HG03469 (cell line): ENCODE data around the gene POLR2E.
"Not testable (repeated sequence)": the region's sequence is repeated elsewhere in the genome, so short reads cannot be mapped to it uniquely, and the experiment has no call there.

ENCODE experiments used
- ATAC-seq: cut with Tn5 transposase; IDR thresholded peaks from one replicate; pipeline ENCODE4 v1.9.1; 2021; ENCODE audit warnings: mild to moderate bottlenecking, moderate library complexity, moderate number of reproducible peaks; ENCODE audit not compliant: unreplicated experiment

The POLR2E gene

DNA sequence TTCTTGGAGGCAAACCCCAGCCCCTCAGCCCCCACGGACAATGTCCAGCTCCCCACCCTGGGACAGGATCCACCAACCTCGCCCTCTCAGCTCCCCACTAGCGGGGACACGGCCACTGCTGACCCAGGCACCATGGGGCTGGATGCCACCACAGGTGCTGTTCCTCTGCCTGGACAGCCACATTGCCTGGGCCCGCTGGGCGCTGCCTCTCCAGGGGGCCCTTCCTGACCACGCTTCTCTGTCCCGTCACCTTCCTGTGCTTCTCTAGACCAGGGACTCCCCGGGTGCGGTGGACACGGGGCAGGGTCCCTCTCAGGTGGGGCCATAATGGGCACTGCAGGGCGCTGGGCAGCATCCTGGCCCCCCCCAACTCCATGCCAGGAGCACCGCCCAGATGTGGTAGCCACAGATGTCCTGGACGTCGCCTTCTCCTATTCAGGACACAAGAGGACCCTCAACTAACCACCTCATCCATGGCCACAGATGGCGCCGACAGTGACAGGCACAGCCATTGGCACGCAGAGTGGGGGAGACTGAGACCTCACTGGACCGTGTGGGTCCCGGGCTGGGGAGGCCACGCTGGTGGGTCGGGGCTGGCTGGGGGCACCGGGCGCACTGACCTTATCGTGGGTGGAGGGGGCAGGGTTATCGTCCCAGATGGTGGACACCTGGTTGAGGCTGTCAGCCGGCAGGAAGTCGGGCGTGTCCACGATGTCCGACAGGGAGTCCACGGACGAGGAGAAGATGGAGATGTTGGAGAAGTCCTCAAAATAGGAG is 32.0 kb upstream of the POLR2E start:
- no peak for ATAC-seq

GRCh38 chr19:1125601-1126467 is 30.7 kb upstream of the POLR2E start:
- ATAC-seq, result no peak

DNA sequence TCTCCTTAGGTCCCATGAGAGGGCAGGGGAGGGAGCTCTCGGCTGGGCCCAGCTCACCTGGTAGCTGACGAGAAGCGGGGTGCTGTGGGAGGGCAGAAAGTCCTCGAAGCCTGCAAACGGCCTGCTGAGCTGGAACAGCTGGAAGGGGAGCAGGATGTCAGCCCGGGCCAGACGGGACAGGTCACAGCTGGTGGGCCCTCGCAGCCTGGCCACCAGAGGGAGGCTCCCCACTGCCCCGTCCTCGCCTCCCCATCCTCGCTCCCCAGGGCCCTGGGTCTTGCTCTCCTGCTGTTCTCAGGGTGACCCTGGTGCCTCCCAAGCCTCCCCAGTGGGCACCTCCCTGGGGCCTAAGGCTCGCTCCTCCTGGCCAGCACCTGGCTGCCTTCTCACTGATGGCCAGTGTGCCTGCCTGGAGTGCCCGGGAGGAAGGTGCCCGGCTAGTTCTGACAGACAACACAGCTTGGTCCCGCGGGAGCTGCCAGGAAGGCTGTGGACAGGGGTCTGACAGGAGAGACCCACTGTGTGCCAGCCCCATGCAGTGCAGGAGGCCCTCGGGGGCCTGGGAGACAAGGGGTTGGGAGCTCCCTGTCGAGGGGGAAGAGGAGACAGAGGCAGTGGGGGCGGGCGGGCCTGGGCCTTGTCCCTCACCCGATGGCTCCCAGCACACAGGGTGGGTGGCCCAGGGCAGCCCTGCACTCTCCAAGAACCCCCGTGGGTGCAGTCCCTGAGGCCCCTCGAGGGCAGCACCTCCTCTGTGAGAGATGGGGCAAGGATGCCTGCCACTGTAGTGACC is 28.9 kb upstream of the POLR2E start:
- ATAC-seq, result no peak

DNA sequence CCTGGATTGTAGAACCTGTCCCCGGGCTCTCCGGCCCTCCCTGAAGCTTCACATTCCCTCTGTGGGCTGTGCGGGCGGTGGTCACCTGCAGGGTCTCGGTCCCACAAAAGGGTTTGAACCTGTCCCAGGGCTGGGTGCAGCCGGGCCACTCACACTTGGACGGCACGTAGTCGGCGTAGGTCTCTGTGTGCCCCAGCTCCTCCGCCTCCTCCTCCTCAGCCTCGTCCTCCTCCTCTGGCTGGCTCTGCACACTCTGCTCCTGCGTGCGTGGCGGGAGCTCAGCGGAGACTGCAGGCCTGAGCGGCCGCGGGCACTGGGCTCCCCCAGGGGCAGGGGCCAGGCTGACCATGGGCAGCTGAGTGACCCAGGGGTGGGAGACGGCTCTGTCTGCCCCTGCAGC is 28.2 kb upstream of the POLR2E start:
- no peak for ATAC-seq

DNA sequence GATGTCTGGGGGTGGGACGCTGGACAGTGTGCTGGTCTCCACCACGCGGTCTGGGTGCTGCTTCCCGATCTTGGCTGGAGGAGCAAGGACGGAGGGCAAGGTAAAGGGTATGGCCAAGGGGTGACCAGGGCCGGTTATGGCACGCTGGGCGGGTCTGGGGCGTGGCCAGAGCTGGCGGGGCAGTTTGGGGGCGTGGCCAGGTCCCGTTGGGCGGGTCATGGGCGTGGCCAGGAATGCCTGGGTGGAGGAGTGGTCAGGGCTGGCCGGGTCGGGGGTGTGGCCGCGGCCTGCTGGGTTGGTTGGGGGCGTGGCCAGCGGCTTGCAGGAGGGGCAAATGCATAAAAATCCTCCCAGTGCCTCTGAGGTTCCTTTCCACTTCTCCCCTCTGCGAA is 27.8 kb upstream of the POLR2E start:
- ATAC-seq, result no peak

- no peak for ATAC-seq
Measured at GRCh38 chr19:1122021-1122971, 27.1 kb upstream of the POLR2E start.

DNA sequence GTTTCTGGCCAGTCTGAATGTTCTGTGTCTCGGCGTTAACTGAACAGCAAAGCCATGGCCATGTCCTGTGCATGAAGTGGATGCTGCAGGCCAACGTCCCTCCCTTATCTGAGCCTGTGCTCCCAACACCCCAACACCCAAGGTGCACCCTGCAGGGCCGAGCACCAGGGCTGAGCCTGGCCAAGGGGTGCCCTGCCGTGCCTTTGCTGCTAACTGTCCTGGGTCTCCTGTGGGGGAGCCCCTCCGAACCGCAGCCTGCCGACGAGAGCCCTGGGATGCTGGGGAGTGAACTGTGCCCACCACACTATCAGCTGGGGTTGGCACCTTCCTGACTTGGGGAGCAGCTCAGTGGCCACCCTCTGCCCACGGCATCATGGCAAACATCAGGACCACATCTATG is 26.2 kb upstream of the POLR2E start:
- ATAC-seq, result no peak

DNA sequence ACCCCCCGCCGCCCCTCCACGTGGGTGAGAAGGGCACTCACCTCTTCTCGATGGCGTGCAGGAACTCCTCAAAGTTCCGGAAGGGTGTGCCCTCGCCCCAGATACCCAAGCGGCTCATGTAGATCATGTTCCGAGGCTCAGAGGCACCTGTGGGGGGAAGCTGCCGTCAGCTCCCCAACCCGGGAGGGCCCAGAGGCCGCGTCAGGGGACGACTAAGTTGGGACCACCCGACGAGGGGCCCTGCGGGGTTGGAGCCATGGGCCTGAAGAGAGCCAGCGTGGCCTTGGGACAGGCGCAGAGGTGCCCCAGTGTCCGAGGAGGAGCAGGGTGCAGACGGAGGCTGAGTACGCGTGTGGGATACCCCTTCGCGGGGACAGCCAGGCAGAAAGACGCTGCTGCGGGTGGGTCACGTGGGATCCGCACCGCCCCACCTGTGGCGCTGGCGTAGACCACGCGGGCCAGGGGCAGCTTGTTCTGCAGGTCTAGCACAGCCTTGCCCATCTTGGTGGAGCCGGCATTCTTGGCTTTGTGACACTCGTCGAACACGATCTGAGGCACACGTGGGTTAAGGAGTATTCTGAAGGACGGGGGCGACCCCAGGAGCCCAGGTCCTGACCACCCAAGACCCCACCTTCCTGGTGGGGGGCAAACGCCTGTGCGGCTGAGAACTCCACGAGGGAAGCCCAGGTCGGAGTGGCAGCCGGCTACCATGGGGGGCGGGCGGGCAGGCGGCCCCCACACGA is 24.5 kb upstream of the POLR2E start:
- ATAC-seq, result no peak

DNA sequence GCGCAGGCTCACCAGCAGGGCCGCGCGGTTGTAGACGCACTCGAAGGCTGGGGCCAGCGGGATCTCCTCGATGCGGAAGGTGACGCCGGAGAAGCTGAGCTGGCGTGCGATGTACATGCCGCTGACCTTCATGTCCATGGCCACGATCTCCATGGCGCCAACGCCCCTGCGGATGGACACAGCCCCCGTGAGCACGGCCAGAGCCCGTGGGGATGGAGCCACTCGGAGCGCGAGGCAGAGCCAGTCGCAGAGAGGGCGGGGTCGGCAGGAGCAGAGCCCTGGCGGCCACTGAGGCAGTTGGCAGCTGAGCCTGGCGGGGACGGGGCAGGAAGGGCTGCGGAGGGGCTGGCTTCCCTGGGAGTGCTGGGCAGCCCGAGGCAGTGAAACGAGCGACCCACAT is 23.8 kb upstream of the POLR2E start:
- ATAC-seq, result no peak

DNA sequence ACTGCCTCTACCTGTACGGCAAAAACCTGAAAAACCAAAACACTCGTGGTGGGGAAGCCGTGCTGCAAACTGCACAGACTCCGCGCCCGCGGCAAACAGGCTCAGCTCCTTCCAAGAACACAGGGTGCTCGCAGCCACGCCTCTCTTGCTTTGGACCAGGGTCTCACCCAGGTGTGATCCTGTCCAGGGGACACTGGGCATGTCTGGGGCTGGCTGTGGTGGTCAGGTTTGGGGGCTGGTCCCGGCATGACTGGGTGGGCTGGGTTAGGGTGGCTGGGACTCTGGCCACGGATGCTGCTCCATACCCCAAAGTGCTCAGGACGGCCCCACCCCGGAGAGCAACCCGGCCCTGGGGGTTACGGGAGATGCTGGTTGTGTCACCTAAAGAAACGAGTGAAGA is 22.5 kb upstream of the POLR2E start:
- no peak for ATAC-seq

- no peak for ATAC-seq
Measured at GRCh38 chr19:1116726-1117581, 21.8 kb upstream of the POLR2E start.

DNA sequence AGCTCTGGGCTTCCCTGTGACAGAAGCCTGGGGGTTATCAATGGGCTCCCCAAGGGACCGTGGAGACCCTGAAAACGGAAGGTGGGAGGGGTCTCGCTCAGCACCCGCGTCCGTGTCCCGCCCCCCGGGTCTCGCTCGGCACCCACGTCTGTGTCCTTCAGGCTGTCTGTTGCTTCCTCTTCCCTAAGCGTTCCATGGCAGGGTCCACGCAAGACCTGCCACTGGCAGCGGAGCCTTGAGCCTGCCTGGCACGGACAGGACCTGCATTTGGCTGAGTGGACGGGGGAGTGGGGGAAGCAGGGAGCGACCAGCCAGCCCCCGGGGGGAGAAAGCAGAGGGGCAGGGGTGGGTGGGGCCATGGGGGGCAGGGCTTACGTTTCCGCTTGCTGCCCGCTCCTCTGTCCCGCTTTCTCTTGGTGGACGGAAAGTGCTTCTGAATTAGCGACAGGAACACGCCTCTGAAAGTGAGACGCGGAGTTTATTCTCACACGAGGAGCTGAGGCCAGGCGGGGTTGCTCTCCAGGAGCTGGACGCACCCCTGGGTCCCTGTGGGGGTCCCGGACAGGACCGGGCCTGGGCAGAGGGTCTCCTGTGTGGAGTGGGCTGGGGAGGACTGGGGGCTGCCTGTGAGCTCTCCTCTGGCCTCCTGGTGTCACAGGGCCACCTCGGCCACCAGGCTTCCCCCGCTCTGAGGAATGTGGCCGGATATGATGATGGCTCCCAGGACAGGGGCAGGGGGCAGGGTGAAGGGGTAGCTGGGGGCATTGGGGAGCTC is 20.7 kb upstream of the POLR2E start:
- ATAC-seq, result no peak

- ATAC-seq, result not testable (repeated sequence)
Measured at GRCh38 chr19:1114728-1115127, 19.6 kb upstream of the POLR2E start.

- ATAC-seq, result no peak
Measured at GRCh38 chr19:1113986-1114483, 18.9 kb upstream of the POLR2E start.

DNA sequence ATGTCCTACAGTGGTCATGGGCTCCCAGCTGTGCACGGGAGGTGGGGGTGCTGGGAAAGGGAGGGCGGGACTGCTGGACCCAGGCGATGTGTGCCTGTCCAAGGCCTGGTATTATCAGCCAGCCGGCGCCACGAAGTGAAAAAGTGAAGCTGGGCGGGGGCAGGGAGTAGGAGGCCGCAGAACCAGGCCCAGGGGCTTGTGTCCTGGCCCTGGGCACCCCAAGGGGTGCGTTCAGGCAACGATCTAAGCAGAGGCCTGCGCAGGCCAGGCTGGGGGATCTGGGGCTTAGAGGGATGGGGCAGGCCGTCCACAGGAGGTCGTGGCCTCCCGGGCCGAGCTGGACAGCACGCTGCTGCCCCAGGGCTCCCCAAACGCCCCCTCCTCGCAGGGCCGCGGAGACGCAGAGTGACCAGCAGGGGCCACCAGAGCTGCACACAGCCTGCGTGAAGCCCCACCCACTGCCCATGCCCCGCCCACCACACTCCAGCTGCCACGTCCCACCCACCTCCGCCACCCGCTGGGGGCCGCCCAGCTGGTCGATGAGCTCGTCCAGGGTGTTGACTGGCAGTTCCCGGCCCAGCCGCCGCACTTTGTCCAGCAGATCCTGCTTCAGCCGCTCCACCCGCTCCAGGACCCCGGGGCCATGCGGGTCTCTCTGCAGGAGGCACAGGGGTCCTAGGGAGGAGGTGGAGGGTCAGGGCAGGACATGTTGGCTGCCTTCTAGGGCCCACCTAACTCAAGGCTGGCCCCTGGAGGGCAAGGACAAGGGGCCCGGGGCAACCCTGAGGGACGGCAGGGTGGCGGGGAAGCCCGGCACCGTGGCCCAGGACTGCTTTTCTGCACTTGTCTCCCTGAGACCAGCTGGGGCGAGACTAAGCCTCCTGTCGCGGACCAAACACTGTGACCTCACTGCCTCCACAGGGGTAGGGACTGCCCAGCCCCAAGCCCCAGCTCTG is 18.1 kb upstream of the POLR2E start:
- ATAC-seq, result no peak

- ATAC-seq, result no peak
Measured at GRCh38 chr19:1112268-1113029, 17.3 kb upstream of the POLR2E start.
